AG04449 (cell line): ENCODE measurements around the gene DCTN3.

Experiments
- CTCF ChIA-PET: fragments of 350-600 bp; formaldehyde crosslinking; extraction: SDS; loops from one replicate; lab custom pipeline; 2021; ENCODE audit warnings: antibody characterized with exemption; lab: Yijun Ruan, JAX
- POLR2A ChIA-PET: fragments of 400-600, 350-600 bp; formaldehyde crosslinking; extraction: SDS; loops from one replicate; lab custom pipeline; 2020; ENCODE audit warnings: antibody characterized with exemption, inconsistent platforms; lab: Yijun Ruan, JAX
- DNase-seq: peaks from one replicate; pipeline ENCODE4 v3.0.0-alpha.2; 2010; ENCODE audit warnings: low read depth, low spot score
- H3K4me3 ChIP-seq: 2 replicates; pipeline ENCODE4 v1.5.1; 2011; ENCODE audit warnings: low read depth, mild to moderate bottlenecking, control low read depth, low read length
- TF ChIP-seq, protein P1 (sequence below): IDR thresholded peaks from one replicate; pipeline ENCODE4 v1.5.1; 2011; ENCODE audit warnings: mild to moderate bottlenecking, moderate library complexity, low read length, control low read depth, inconsistent platforms; ENCODE audit not compliant: insufficient read depth; ENCODE audit errors: missing control alignments

Gene DCTN3

DNA sequence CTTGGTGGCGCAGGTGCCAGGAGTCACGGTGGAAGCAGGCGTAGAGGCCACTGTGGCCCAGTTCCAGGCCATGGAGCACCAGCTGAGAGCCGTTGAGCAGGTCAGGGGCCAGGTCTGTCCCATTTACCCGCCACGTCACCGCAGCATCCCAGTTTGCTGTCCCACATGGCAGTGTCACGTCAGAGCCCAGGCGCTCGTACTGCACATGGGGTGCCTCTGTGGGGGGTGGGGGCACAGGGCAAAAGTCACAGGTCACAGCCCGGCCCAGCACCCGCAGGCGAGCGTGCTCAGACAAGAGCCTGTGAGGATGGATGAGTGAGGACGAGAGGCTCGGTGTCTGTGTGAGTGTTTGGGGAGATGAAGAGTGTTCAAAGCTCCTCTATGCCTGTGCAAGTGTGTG lies 55.7 kb downstream of the DCTN3 start:
- DNase-seq, result no peak
- POLR2A ChIA-PET, result no interaction called here
- TF ChIP-seq, protein P1, sequence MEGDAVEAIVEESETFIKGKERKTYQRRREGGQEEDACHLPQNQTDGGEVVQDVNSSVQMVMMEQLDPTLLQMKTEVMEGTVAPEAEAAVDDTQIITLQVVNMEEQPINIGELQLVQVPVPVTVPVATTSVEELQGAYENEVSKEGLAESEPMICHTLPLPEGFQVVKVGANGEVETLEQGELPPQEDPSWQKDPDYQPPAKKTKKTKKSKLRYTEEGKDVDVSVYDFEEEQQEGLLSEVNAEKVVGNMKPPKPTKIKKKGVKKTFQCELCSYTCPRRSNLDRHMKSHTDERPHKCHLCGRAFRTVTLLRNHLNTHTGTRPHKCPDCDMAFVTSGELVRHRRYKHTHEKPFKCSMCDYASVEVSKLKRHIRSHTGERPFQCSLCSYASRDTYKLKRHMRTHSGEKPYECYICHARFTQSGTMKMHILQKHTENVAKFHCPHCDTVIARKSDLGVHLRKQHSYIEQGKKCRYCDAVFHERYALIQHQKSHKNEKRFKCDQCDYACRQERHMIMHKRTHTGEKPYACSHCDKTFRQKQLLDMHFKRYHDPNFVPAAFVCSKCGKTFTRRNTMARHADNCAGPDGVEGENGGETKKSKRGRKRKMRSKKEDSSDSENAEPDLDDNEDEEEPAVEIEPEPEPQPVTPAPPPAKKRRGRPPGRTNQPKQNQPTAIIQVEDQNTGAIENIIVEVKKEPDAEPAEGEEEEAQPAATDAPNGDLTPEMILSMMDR, result no peak
- H3K4me3 ChIP-seq, result no peak overlapping the region
- CTCF ChIA-PET, result interaction anchor here (0.6 to 3.0 kb wide), 4 partner anchors 18 to 40 kb away, joined by 3 to 22 read pairs (median 4); no protein-coding TSS in a partner anchor
